ENCODE data around the gene COX7A2. TPM values are rescaled to one million over a fixed set of nuclear protein-coding genes. Genes with fewer than 3 reads are reported as not detected.

COX7A2 gene
- total and polyA plus RNA-seq, 2 of the 13 experiments (the other 11 are each of a cell fraction or from before 2014, with no cell fraction given) = 407 to 556 TPM

GRCh38 chr6:75243333-75244062, at the start of gene COX7A2 (continued):
- peak; percentile 75 for TF ChIP-seq ZBTB40 (IDR thresholded peaks at IDR 0.05)
- TF ChIP-seq ZBTB40 (CRISPR knock-in tag; IDR thresholded peaks at IDR 0.05) = peak; percentile 66
- TF ChIP-seq ZNF547 (CRISPR knock-in tag; IDR thresholded peaks at IDR 0.05) = peak; percentile 37; the same call in 1 of the 2 replicates
- TF ChIP-seq ZNF431 (CRISPR knock-in tag; IDR thresholded peaks at IDR 0.05; ENCODE audit: borderline replicate concordance, low read depth) = 0 out of 2 replicates have a peak, but pooled peaks have one; percentile 17
- TF ChIP-seq SALL1 (CRISPR knock-in tag; IDR thresholded peaks at IDR 0.05) = peak; percentile 84; the same call in 1 of the 2 replicates
- 0 out of 2 replicates have a peak, but pooled peaks have one; percentile 10 for TF ChIP-seq ZBTB42 (CRISPR knock-in tag; IDR thresholded peaks at IDR 0.05)
- TF ChIP-seq, protein P1, sequence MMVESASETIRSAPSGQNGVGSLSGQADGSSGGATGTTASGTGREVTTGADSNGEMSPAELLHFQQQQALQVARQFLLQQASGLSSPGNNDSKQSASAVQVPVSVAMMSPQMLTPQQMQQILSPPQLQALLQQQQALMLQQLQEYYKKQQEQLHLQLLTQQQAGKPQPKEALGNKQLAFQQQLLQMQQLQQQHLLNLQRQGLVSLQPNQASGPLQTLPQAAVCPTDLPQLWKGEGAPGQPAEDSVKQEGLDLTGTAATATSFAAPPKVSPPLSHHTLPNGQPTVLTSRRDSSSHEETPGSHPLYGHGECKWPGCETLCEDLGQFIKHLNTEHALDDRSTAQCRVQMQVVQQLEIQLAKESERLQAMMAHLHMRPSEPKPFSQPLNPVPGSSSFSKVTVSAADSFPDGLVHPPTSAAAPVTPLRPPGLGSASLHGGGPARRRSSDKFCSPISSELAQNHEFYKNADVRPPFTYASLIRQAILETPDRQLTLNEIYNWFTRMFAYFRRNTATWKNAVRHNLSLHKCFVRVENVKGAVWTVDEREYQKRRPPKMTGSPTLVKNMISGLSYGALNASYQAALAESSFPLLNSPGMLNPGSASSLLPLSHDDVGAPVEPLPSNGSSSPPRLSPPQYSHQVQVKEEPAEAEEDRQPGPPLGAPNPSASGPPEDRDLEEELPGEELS (CRISPR knock-in tag; IDR thresholded peaks at IDR 0.05) = peak; percentile 53
- TF ChIP-seq TBX3 (IDR thresholded peaks at IDR 0.05; ENCODE audit: borderline replicate concordance) = no peak
- peak; percentile 93 for TF ChIP-seq GMEB1 (CRISPR knock-in tag; IDR thresholded peaks at IDR 0.05; ENCODE audit: borderline replicate concordance)
- TF ChIP-seq ZNF274 (CRISPR knock-in tag; IDR thresholded peaks at IDR 0.05) = peak; percentile 82
- no peak for TF ChIP-seq NBN (conservative IDR thresholded peaks at IDR 0.05)
- TF ChIP-seq MEIS2 (CRISPR knock-in tag; IDR thresholded peaks at IDR 0.05) = 0 out of 2 replicates have a peak, but pooled peaks have one; percentile 20
- peak; percentile 11; the same call in 1 of the 2 replicates for TF ChIP-seq TOE1 (CRISPR knock-in tag; IDR thresholded peaks at IDR 0.05)
- peak; percentile 71 for TF ChIP-seq RXRA (CRISPR knock-in tag; IDR thresholded peaks at IDR 0.05)
- TF ChIP-seq ZBTB38 (CRISPR knock-in tag; IDR thresholded peaks at IDR 0.05) = peak; percentile 38; the same call in 1 of the 2 replicates
- TF ChIP-seq ZNF205 (CRISPR knock-in tag; IDR thresholded peaks at IDR 0.05) = peak; percentile 100

Measured in HepG2 (cell line).